Measurements from ENCODE around the gene AGAP1.

Gene AGAP1

DNA sequence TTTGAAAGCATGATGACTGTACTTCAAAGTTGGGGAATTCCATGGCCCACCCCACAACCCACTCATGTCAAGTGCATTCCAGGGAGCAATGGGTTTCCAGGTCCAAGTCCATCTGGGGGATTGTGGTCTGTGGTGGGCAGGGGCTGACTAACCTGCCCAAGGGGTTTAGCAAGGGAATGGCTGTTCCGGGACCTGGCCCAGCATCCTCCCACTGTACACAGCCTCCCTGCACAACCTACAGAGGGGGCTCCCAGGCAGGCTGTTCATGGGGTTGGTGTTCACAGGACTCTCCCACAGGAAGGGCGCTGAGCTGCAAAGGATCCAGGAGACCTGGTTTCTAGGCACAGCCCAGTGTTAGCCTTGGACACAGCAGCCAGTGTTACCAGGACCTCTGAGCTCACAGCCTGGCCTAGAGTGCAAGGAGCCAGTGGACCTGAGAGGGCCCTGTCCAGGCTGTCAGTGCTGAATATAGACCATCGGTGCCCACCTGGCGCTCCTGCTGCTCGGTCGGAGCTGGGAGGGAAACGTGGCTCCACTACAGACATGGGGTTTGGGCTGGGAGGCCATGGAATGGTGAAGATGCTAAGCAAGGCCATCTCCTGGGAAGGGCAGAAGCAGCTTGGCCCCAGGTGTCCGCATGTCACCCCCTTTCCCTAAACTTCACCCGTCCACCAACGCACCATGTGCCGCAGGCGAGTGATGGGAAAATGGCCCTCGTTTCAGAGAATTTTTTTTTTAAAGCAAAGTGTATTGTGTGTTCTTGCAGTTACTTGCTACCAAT is 357.1 kb downstream of the AGAP1 start:
- H3K4me3 ChIP-seq, result no peak overlapping the region
- H3K27ac ChIP-seq, result no peak overlapping the region
- no peak for DNase-seq (ENCODE audit: low spot score)
- TF ChIP-seq CTCF (IDR thresholded peaks at IDR 0.05), result no peak

GRCh38 chr2:235851828-235852525 is 358.1 kb downstream of the AGAP1 start:
- no peak overlapping the region for H3K27ac ChIP-seq
- no peak for DNase-seq (ENCODE audit: low spot score)

DNA sequence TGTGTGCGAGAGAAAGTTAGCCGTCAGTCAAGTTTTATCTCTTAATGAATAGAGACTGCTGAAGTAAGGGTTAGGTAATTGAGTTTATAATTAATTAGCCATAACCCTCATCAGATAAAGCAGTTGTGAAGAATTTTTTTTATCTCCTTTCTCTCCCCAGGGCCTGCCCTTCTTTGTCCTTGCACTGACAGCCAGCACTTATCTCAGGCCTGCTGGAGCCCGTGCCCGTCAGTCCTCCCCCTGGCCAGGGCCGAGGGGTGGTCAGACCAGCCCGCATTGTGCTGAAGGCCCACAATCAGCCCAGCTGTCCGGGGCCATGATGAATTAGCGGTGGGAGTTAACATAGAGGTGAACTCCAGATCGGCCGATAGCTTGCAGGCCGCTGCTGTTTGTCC is 358.7 kb downstream of the AGAP1 start:
- DNase-seq (ENCODE audit: low spot score), result no peak
- H3K4me3 ChIP-seq, result no peak overlapping the region
- TF ChIP-seq CTCF (IDR thresholded peaks at IDR 0.05), result no peak
- no peak overlapping the region for H3K27ac ChIP-seq

More at GRCh38 chr2:235851828-235852525, 358.1 kb downstream of the AGAP1 start:
- no peak for TF ChIP-seq CTCF (IDR thresholded peaks at IDR 0.05)
- no peak overlapping the region for H3K4me3 ChIP-seq

DNA sequence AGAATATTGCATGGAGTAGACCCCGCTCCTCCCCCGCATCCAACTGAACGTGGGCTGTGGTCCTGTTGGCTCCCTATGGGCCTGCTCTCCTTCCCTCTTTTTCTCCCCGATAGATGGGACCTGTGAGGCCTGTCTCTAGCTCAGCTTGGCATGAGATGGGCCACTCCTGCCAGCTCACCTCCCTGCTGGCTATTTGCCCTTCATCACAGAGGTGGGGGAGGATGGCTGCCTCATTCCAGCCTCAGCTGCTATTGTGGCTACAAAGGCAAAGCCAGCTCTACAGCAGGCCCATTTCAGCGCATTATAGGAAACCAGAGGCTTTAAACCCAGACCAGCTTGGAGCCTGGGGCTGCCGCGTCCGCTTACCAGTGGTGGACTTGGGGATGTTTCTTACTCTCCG is 360.4 kb downstream of the AGAP1 start:
- TF ChIP-seq CTCF (IDR thresholded peaks at IDR 0.05), result no peak
- no peak for DNase-seq (ENCODE audit: low spot score)
- Histone ChIP-seq H3K27ac (no peak overlapping the region), H3K4me3 (no peak overlapping the region)

DNA sequence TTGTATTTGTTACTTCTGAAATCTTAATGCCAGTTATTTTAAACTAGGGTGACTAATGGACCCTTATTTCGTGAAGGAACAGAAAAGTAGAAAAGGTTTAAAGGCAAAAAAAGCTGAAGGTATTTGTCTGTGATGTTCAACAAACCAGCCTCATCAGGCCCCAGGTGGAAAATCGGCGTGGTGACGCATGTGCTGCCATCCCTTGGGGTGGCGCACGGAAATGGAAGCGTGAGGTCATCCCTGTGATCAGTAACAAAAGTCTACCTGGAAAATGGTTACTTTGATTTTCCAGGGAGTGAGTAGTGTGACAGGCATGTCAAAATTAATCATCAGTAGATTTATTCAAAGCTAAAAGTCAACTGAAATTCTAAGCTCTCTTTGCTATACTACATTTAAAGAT is 361.2 kb downstream of the AGAP1 start:
- Histone ChIP-seq H3K27ac (no peak overlapping the region), H3K4me3 (no peak overlapping the region)
- no peak for TF ChIP-seq CTCF (IDR thresholded peaks at IDR 0.05)
- DNase-seq (ENCODE audit: low spot score), result no peak

DNA sequence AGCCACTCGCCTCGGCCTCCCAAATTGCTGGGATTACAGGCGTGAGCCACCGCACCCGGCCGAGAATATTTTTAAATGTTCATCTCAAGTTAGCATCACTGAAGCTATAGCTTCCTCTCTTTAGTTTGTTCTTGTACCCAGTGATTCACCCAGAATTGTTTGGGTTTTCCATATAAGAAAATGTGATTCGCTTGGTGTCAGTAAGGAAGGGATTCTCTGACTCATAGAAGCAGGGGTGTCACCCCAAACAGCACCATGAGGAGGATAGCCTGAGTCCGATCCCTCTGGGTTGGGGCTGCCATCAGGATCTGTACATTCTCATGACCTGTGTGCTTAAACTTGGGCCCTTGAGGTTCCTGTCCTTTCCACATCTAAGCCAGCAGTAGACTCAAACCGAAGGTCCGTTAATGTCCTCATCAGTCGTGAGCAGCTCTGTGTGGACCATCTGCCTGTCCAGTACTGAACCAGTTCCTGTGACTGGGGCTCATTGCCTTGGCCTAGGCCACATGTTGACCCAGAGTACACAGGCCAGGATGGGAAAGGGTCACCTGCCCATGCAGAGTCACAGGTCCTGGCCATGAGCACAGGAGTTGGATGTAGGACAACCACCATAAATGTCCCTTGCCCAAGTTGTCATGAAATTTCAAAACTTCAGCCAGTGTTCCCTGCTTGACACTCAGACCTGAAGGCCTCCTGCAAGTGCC is 362.5 kb downstream of the AGAP1 start:
- Histone ChIP-seq H3K4me3 (no peak overlapping the region), H3K27ac (no peak overlapping the region)
- DNase-seq (ENCODE audit: low spot score), result no peak
- TF ChIP-seq CTCF (IDR thresholded peaks at IDR 0.05), result no peak
